GM19455 (cell line): ENCODE measurements around the gene MTARC2.
"Not testable (repeated sequence)": the region's sequence is repeated elsewhere in the genome, so short reads cannot be mapped to it uniquely, and the experiment has no call there.

Experiments used
- ATAC-seq: cut with Tn5 transposase; IDR thresholded peaks from one replicate; pipeline ENCODE4 v1.9.1; 2021; ENCODE audit not compliant: unreplicated experiment

MTARC2 gene

GRCh38 chr1:220730486-220730885, 17.6 kb upstream of the MTARC2 start:
- no peak for ATAC-seq

DNA sequence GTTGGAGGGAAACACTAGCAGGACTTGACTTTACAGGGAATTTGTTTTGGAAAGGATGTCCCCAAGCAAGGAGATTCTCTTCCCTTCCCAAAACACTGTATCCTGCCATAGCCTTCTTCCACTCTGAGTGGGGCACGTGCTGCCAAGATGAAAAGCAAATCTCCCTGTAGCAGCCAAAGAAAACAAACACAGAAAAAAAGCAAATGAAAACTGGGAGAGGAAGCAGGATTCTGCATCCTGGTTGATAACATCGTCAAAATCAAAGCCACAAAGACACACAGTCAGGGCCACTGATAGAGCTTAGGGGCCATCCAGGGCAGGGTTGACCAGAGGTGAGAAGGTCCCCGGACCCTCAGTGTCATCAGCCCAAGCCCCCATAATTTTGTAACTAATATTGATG, 16.0 kb upstream of the MTARC2 start:
- ATAC-seq = no peak

- ATAC-seq = peak; percentile 16
Observed at GRCh38 chr1:220732621-220733020, 15.5 kb upstream of the MTARC2 start.

DNA sequence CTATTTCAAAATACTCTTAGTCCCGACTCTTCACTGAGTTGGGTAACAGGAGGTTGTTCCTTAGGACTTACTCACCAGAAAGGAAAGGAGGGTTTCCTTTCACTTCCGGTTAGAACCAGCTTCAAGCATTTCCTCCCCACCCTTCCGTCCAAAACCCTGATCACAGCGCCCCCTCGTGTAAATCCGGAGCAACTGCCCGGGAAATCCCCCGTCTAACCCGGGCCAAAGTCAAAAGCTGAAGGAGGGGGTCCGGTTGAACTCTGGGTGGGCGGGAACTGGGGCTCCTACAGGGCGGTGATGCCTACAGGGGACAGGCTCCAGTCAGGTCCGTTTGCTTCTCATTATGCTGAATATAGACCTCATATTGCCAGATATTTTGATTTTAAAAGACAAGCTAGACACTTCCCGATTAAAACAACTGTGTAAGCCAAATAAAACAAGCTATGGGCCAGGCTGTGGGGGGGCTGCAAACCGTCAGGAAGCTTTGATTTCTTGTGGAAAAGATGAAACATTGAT, 15.0 kb upstream of the MTARC2 start:
- peak; percentile 92 for ATAC-seq

- no peak for ATAC-seq
Observed at GRCh38 chr1:220734571-220735326, 13.4 kb upstream of the MTARC2 start.

- not testable (repeated sequence) for ATAC-seq
Observed at GRCh38 chr1:220736283-220736682, 11.8 kb upstream of the MTARC2 start.

DNA sequence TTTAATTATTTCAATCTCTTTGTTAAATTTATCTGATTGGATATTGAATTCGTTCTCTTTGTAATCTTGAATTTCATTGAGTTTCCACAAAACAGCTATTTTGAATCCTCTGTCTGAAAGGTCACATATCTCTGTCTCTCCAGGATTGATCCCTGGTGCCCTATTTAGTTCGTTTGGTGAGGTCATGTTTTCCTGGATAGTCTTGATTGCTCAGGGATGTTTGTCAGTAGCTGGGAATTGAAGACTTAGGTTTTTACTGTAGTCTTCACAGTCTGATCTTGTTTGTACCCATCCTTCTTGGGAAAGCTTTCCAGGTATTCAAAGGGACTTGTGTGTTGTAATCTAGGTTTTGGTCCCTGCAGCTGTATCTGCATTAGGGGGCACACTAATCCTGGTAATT, 6.8 kb upstream of the MTARC2 start:
- ATAC-seq = no peak

DNA sequence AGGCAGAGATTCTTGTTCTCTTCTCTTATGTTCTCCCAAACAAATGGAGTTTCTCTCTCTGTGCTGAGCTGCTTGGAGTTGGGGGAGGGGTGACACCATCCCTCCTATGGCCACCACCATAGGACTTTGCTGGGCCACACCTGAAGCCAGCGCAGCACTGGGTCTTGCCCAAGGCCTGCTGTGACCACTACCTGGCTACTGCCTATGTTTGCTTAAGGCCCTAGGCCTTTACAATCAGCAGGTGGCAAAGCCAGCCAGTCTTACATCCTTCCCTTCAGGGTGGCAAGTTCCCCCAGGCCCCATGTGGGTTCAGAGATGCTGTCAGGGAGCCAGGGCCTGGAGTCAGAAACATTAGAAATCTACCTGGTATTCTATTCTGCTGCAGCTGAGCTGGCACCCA, 6.3 kb upstream of the MTARC2 start:
- no peak for ATAC-seq

DNA sequence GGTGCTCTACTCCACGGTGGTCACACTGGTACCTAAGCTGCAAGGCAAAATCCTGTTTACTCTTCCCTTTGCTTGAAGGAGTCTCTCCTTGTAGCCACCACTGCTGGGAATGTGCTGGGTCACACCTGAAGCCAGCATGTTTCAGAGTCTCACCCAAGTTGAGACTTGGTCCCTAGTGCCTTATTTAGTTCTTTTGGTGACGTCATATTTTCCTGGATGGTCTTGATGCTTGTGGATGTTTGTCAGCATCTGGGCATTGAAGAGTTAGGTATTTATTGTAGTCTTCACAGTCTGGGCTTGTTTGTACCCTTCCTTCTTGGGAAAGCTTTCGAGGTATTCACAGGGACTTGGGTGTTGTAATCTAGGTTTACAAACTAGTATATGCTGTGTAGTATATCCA, 5.6 kb upstream of the MTARC2 start:
- ATAC-seq = no peak

DNA sequence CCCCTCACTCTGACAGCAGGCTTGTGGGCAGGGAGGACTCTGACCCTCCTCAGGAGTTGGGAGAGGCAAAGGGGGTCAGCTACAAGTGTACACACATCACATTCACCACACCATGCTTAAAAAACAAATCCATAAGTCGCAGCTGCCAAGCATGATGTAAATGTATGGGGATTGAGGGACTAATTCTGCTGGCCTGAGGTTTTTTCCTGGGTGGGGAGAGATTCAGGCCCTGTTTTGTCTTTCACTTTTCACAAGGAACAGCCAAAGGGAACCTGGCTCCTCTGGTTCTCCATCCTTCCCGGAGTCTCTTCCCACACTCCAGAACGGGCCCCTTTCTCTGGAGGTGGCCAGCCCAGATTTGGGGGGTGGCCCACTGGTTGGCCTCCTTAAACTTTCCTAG, 1.3 kb upstream of the MTARC2 start:
- no peak for ATAC-seq

DNA sequence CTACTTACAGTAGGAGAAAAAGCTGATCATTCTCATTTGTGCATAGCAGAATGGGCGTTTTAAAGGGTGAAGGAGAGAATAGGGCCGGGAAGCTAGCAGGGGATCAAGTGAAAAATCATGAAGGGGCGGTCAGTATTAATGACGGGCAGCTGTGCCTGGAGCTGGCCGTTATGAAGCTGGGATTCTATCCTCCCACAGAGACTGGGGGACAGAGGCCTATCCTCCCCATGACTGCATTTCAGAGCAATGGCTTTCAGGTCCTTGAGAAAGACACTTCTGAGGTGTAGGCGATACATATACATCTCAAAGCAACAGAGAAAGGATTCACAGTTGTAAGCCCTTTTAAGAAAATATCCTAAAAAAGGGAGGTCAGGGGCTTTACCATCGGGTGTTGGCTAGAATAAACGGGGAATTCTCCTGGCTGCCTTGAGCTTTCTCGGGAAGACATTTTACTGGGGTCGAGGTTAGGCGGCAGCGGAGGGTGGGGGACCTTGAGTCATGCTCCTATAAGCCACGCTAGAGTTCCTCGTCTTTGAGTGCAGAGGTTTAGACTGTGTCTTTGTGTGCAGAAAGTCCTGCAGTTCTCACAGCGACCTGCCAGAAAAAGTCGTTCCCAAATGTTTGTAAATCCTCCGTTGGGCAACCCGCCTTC, 559 bp upstream of the MTARC2 start:
- peak; percentile 30 for ATAC-seq

GRCh38 chr1:220748936-220749335, 814 bp downstream of the MTARC2 start:
- no peak for ATAC-seq

DNA sequence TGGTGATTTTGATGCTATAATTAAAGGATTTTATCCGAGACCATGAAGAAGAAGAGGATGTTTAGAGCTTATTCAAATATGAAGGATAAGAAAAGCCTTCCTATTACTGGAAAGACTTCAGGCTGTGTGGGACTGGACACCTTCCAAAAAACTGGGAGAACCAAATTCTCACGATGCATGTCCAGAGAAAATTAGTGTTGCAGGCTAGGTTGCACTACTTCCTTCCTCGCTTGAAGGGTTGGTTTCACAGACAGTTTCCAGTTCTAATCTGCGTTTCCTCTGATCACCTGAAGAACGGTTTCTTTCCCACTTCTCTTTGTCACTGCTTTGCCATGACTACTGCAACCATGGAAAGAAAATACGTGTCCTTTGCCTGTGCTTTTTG, 2.0 kb downstream of the MTARC2 start:
- ATAC-seq = no peak

- ATAC-seq = no peak
Observed at GRCh38 chr1:220751111-220751510, 3.0 kb downstream of the MTARC2 start.

- ATAC-seq = no peak
Observed at GRCh38 chr1:220754212-220754917, 6.2 kb downstream of the MTARC2 start.

DNA sequence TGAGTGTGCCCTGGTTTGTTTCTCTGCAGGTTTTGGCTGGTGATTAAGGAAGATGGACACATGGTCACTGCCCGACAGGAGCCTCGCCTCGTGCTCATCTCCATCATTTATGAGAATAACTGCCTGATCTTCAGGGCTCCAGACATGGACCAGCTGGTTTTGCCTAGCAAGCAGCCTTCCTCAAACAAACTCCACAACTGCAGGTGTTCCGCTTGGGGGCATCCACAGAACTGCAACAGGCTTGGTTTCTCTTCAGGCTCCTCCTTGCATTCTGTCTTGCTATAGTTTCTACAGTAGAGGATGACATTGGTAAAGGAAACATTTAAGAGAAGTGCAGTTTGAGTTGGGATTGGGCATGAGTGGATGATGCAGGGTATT, 6.8 kb downstream of the MTARC2 start:
- no peak for ATAC-seq

GRCh38 chr1:220755309-220755708, 7.2 kb downstream of the MTARC2 start:
- no peak for ATAC-seq

DNA sequence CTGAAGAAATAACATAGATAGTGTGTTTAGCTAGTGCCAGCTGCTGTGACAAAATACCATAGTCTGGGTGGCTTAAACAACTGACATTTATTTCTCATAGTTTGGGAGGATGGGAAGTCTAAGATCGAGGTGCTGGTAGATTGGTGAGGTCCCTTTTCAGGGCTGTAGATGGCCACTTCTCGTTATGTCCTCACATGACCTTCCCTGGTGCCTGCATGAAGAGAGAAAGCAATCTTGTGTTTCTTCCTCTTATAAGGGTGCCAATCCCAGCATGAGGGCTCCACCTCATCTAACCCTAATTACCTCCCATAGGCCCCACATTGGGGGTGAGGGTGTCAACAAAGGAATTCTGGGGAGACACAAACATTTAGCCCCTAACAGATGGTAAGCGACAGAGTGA, 9.3 kb downstream of the MTARC2 start:
- no peak for ATAC-seq

- no peak for ATAC-seq
Observed at GRCh38 chr1:220759147-220759546, 11.0 kb downstream of the MTARC2 start.

DNA sequence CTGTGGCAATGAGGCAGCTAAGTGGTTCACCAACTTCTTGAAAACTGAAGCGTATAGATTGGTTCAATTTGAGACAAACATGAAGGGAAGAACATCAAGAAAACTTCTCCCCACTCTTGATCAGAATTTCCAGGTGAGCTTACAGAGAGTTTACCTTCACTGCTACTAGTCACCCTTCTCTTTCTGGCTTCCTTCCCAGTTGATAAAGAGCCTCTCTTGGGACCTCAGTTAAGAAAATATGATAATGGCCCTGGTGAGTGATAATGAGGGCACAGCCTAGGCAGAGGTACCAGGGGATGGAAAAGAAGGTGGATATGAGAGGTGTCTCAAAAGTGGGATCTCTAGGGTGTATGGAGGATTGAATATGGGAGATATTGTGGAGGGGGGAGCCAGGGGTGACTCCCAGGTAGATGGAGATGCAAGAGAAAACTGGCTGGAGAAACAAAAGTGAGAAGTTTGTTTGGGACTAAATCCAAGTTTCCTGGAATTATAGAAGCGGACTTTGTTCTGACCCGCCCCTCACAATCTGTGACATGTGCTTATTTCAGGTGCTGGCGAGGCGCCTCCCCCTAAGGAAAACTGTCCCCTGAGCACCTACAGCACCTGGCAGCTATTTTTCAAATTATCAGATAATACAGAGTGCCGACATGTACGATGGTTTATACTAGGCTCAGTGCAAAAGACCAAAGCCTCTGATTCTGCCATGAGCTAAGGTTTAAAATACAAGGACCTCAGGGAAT, 13.7 kb downstream of the MTARC2 start:
- no peak for ATAC-seq

DNA sequence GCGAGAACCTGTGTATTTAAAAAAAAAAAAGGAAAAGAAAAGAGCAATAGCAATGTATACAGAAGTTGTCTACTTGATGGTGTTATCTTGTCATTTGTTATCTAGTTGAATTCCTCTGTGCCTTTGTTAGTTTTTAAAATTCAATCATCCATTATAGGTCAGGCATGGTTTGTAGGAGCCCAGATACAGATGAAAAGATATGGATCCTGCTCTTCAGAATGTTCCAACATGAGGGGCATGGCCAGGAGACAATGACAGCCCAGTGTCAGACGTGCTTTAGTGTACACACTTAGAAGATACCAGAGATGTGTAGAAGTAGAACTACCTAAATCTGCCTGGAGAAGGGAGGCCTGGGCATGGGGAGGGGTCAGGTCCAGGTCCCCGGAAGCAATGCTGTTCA, 16.6 kb downstream of the MTARC2 start:
- ATAC-seq = no peak
